Fibroblast of lung (primary cell): ENCODE results near the gene MAP7. TPM values are rescaled to one million over a fixed set of nuclear protein-coding genes. Genes with fewer than 3 reads are reported as not detected.

ENCODE experiments used
- DNase-seq, 2 donors: peaks; one replicate each; pipeline versions ENCODE4 v3.0.0 to v3.0.0-alpha.2; 2010; ENCODE audit warnings: low read depth in 2 of 2
- H2AFZ ChIP-seq: 2 replicates; pipeline ENCODE4 v1.5.1; 2012; ENCODE audit warnings: low read length, control low read depth, inconsistent platforms
- H3K27ac ChIP-seq: 2 replicates; pipeline ENCODE4 v1.5.1; 2011; ENCODE audit warnings: low read length, control low read depth; ENCODE audit not compliant: insufficient read depth
- H3K27me3 ChIP-seq: 2 replicates; pipeline ENCODE4 v1.5.1; 2011; ENCODE audit warnings: mild to moderate bottlenecking, low read length; ENCODE audit not compliant: control insufficient read depth, insufficient read depth
- H3K36me3 ChIP-seq: 2 replicates; pipeline ENCODE4 v1.5.1; 2011; ENCODE audit warnings: low read length; ENCODE audit not compliant: control insufficient read depth, insufficient read depth
- H3K4me1 ChIP-seq: 2 replicates; pipeline ENCODE4 v1.5.1; 2011; ENCODE audit warnings: low read length; ENCODE audit not compliant: control insufficient read depth, insufficient read depth; ENCODE audit errors: extremely low read depth
- H3K4me2 ChIP-seq: 2 replicates; pipeline ENCODE4 v1.5.1; 2011; ENCODE audit warnings: low read length, control low read depth; ENCODE audit not compliant: insufficient read depth; ENCODE audit errors: extremely low read depth
- H3K4me3 ChIP-seq, 4 experiments: fragments of 200-600 bp in 1 of 4; sonication (generic) in 1 of 4; replicated peaks in 1 of 4; 2 replicates each; pipeline ENCODE4 v1.5.1; 2011 to 2016; ENCODE audit warnings: low read length in 4 of 4, low read depth in 3 of 4, mild to moderate bottlenecking in 3 of 4, control low read depth in 2 of 4, inconsistent platforms in 1 of 4, mixed read lengths in 1 of 4; ENCODE audit not compliant: insufficient read depth in 1 of 4; ENCODE audit errors: control extremely low read depth in 1 of 4
- H3K79me2 ChIP-seq: 2 replicates; pipeline ENCODE4 v1.5.1; 2012; ENCODE audit warnings: mild to moderate bottlenecking, low read length, inconsistent platforms; ENCODE audit not compliant: control insufficient read depth, insufficient read depth
- H3K9ac ChIP-seq: 2 replicates; pipeline ENCODE4 v1.5.1; 2011; ENCODE audit warnings: mild to moderate bottlenecking, low read length, control low read depth; ENCODE audit not compliant: insufficient read depth
- H3K9me3 ChIP-seq: 2 replicates; pipeline ENCODE4 v1.5.1; 2012; ENCODE audit warnings: low read depth, low read length; ENCODE audit not compliant: control insufficient read depth, insufficient read depth
- H4K20me1 ChIP-seq: 2 replicates; pipeline ENCODE4 v1.5.1; 2011; ENCODE audit warnings: low read length; ENCODE audit not compliant: control insufficient read depth, insufficient read depth; ENCODE audit errors: extremely low read depth
- EZH2 ChIP-seq: IDR thresholded peaks from 2 replicates; pipeline ENCODE4 v1.5.1; 2012; ENCODE audit warnings: low read length, control low read depth, mild to moderate bottlenecking; ENCODE audit errors: missing control alignments
- polyA plus RNA-seq, 2 donors: library from polyadenylated mRNA; depleted of rRNA in 1 of 2; stranded (reverse) in 1 of 2; unstranded in 1 of 2; fragments of >200 nt; gene quantifications; 2 replicates each; pipeline ENCODE4 v1.2.1, GENCODE V29; 2011 to 2012; ENCODE audit warnings: missing spikeins in 1 of 2
- total RNA-seq: library from RNA; depleted of rRNA; stranded (reverse); fragments of >200 nt; gene quantifications from 2 replicates; pipeline ENCODE4 v1.2.1, GENCODE V29; 2014
- TF ChIP-seq, protein P1 (sequence below), 2 donors: IDR thresholded peaks in 1 of 2; conservative IDR thresholded peaks in 1 of 2; 1 replicate in 1 of 2; 2 replicates in 1 of 2; pipeline ENCODE4 v1.5.1; 2011 to 2012; ENCODE audit warnings: low read length in 2 of 2, control low read depth in 1 of 2, inconsistent platforms in 1 of 2, low read depth in 1 of 2, mild to moderate bottlenecking in 1 of 2

Gene MAP7
- total and polyA plus RNA-seq, 2 donors (not counting 1 experiment from before 2014, with no cell fraction given): 0.40 to 1.5 TPM

DNA sequence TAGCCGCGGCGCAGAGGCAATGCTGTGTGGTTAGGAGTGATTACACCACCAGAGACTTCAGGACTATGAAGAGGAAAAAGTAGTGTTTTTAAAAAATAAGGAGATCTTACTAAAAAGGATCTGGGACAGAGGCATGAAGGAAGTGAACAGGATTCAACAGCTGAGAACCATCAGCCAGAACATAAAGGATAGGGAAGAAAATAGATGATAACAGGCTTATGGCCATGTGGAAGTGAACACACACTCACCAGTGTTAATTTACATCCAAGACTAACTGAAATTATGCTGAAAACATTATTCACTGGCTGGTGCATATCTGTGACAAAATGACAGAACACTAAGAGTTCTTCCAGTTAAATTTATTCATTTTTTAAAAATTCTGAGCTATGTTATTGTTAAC is 213.1 kb downstream of the MAP7 start:
- Histone ChIP-seq H3K4me1 (no peaks in the 10 kb centered on the region), H4K20me1 (no peaks in the 10 kb centered on the region), H2AFZ (no peak overlapping the region), H3K27ac (no peak overlapping the region), H3K4me3 (no peak overlapping the region), H3K9me3 (no peaks in the 10 kb centered on the region), H3K36me3 (no peaks in the 10 kb centered on the region), H3K4me2 (no peak overlapping the region), H3K27me3 (no peaks in the 10 kb centered on the region), H3K79me2 (no peaks in the 10 kb centered on the region), H3K9ac (no peak overlapping the region)
- TF ChIP-seq, protein P1, sequence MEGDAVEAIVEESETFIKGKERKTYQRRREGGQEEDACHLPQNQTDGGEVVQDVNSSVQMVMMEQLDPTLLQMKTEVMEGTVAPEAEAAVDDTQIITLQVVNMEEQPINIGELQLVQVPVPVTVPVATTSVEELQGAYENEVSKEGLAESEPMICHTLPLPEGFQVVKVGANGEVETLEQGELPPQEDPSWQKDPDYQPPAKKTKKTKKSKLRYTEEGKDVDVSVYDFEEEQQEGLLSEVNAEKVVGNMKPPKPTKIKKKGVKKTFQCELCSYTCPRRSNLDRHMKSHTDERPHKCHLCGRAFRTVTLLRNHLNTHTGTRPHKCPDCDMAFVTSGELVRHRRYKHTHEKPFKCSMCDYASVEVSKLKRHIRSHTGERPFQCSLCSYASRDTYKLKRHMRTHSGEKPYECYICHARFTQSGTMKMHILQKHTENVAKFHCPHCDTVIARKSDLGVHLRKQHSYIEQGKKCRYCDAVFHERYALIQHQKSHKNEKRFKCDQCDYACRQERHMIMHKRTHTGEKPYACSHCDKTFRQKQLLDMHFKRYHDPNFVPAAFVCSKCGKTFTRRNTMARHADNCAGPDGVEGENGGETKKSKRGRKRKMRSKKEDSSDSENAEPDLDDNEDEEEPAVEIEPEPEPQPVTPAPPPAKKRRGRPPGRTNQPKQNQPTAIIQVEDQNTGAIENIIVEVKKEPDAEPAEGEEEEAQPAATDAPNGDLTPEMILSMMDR (conservative IDR thresholded peaks at IDR 0.05 in 1 of 2, IDR thresholded peaks at IDR 0.05 in 1 of 2; ENCODE audit: low read depth in 1 of 2, low read length in 2 of 2): no peak
- no peak for TF ChIP-seq EZH2
- peak in 1 of 2 donors; percentile 15 for DNase-seq

DNA sequence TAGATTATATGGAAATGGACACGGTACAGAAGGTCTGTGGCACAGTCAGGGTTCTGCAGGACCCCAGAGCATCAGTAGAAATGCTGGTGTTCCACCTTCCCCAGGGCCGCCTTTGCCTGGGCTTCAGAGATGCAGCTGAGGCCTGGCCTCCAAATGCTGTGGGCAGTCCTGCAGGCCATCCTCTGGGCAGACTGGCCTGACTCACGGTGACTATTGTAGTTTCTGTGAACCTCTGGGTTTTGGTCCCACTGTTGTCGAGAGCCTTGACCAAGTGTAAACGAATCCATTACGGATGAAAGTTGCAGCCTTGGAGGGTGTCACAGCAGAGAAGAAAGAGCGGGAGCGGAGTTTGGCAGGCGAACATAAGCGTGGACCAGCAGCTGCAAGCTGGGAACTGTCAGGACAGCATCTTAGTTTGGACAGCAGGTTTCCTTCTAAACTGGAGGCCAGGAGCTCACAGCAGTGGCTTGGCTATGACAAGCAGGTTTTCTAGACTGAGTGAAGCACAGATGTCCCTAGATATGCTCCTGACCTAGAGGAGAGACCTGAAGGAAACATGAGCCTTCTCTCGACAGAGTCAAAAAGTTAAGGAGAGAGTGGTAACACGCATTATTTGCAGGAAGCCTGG is 214.4 kb downstream of the MAP7 start:
- no peak overlapping the region for H3K27ac ChIP-seq
- peak in 1 of 2 donors; percentile 47 for DNase-seq
- TF ChIP-seq, protein P1 (conservative IDR thresholded peaks at IDR 0.05 in 1 of 2, IDR thresholded peaks at IDR 0.05 in 1 of 2; ENCODE audit: low read depth in 1 of 2, low read length in 2 of 2): no peak
- no peak for TF ChIP-seq EZH2
- H3K4me2 ChIP-seq: no peak overlapping the region
- H3K4me3 ChIP-seq: no peak overlapping the region
- no peaks in the 10 kb centered on the region for H3K4me1 ChIP-seq
- H3K36me3 ChIP-seq: no peaks in the 10 kb centered on the region
- H4K20me1 ChIP-seq: no peaks in the 10 kb centered on the region
- H3K9ac ChIP-seq: no peak overlapping the region
- H3K27me3 ChIP-seq: no peaks in the 10 kb centered on the region
- H3K79me2 ChIP-seq: no peaks in the 10 kb centered on the region
- no peaks in the 10 kb centered on the region for H3K9me3 ChIP-seq
- H2AFZ ChIP-seq: peak overlapping the region; percentile 15

DNA sequence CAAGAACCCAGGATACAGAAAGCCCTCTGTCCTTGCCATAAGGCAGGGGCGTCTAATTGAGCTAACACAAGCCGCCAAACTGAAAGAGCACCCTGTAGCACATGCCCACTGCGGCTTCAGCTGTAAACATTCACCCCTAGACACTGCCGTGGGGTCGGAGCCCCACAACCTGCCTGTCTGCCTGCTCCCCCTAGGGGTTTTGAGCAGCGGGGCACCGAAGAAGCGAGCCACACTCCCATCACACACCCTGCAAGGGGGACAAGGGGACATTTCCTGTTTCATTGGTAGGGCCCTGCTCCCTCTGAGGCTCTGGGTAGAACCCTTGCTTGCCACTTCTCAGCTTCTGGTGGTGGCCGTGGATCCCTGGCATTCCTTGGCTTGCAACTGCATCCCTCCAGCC is 215.4 kb downstream of the MAP7 start:
- Histone ChIP-seq H3K27me3 (no peaks in the 10 kb centered on the region), H3K36me3 (no peaks in the 10 kb centered on the region), H4K20me1 (no peaks in the 10 kb centered on the region), H3K4me2 (no peak overlapping the region), H3K79me2 (no peaks in the 10 kb centered on the region), H3K9me3 (no peaks in the 10 kb centered on the region), H3K4me1 (no peaks in the 10 kb centered on the region), H2AFZ (no peak overlapping the region), H3K9ac (no peak overlapping the region), H3K27ac (no peak overlapping the region), H3K4me3 (no peak overlapping the region)
- DNase-seq: no peak
- no peak for TF ChIP-seq EZH2
- TF ChIP-seq, protein P1 (conservative IDR thresholded peaks at IDR 0.05 in 1 of 2, IDR thresholded peaks at IDR 0.05 in 1 of 2; ENCODE audit: low read depth in 1 of 2, low read length in 2 of 2): no peak
